GM19025 (cell line): ENCODE results near the gene ZKSCAN8.
A peak's percentile ranks its signal among the peaks of the same experiment; 100 is the strongest.
"Not testable (repeated sequence)": the region's sequence is repeated elsewhere in the genome, so short reads cannot be mapped to it uniquely, and the experiment has no call there.

Source experiments
- ATAC-seq: cut with Tn5 transposase; IDR thresholded peaks from one replicate; pipeline ENCODE4 v1.9.1; 2021; ENCODE audit warnings: mild to moderate bottlenecking, low read depth, moderate library complexity; ENCODE audit not compliant: unreplicated experiment

The ZKSCAN8 gene

DNA sequence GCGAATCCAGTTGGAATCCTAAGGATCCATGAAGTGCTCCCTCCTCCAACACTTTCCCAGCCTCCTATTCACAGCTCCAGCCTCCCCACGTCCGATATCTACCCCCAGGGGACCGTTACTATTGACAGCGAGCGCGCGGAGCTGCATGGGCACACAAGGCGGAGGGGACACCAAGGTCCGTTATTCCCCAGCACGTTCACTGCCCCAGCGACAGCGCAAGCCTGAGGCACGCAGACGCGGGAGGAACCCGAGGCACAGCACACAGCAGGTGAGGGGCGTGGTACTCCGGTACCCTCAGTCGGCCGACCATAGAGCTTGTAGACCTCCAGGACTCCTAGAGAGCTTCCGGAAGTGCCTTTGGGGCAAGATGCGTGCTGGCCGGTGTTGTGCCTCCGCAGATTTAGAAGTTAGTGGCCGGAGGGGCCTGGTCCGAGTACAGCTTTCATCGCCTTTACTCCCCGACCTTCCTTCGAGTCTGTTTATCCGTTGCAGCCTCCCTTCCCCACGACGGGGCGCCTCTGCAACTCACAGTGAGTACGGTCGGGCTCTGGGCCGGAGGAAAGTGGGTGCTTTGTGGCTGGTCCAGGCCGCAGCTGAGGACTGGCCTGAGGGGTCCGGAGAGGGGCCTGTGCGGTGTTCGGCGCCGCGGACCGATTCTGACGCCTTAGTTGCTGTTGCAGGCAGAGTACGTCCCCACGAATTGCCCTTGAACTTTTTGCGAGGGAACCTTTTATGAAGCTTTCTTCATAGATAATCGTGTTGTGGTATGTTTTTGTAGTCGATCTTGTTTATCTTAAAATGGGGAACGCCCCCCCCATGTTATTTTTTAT lies at the start of gene ZKSCAN8:
Gene ZKSCAN8 (plus strand): TSS at position 384 of the 830 bp plus-strand sequence. CDS start 6,525 bp downstream, outside the sequence.
- peak; percentile 71 for ATAC-seq

GRCh38 chr6:28102222-28102621 lies 39.5 kb upstream of the ZKSCAN8 start:
- ATAC-seq = not testable (repeated sequence)

- not testable (repeated sequence) for ATAC-seq
Observed at GRCh38 chr6:28102699-28103098, 39.0 kb upstream of the ZKSCAN8 start.

DNA sequence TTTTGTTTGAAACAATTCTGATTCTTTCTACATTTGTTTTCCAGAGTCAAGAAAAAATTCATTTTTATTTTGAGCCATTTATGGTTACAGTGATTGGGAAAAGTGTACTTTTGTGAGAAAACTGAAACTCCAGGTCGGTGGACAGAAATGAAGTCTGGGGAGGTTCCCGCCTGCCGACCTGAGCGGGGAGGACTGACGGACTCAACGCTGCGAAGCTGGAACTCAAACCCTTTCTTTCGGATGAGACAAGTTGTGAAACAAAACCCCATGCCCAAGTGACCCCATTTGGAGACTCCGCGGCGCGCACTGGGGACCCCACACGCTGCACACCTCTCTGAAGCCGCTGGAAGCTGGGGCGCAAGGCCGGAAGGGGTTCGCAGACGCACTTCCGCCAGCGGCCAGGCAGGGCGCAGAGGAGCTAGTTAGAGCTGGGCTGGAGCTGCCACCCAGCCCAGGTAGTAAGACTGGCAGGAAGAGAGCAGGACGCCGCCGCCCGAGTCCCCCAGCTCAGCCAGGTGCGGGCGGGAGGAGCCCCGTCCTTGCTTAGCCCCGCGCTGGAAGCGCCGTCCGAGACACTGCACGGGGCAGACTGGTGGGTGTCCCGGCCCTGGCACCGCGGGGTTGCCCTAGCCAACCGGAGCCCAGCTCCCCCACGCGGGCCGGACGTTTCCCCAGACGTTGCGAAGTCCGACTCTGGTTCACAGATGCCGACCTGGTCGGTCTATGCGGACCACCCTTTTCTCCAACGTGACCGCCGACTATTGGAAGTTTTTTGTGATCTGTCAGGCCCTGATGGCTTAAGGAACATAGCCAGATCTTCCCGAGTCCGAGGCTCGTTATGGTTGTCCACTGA lies 37.1 kb upstream of the ZKSCAN8 start:
- ATAC-seq = peak; percentile 100

- ATAC-seq = no peak
Observed at GRCh38 chr6:28105245-28105639, 36.4 kb upstream of the ZKSCAN8 start.

DNA sequence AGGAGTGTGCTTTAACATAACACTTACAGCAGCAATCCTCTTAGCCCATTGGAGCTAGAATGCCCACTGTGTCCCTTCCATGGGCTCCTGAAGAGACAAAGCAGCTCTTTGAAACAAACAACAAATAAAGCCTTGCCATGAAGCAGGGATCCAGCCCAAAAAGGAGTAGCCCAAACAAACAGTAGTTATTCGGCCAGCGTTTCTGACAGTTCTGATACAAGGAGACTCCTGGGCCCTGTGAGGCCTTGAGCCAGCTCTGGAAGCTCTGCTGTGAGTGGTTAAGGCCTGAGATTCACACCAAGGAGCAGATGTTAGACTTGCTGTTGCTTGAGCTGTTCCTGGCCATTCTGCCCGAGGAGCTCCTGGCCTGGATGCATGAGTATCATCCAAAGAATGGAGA lies 34.2 kb upstream of the ZKSCAN8 start:
- ATAC-seq = no peak

DNA sequence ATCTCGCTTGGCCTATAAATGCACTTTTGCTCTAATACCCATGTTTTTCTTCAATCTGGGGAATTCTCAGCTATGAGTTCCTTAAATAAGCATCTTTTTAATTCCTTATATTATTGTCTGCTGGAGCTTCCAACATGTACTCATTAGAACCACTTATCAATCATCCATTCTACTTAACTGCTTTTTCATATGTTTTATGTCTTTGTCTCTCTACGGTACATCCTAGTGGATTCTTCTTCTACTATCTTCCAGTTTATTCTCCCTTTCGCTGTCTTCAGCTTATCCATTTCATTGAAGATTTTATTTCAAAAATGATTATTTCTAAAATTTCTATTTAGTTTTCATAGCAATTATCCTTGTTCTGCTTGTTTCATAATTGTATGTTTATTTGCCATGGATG lies 29.7 kb upstream of the ZKSCAN8 start:
- no peak for ATAC-seq

- ATAC-seq = no peak
Observed at GRCh38 chr6:28115799-28116198, 25.9 kb upstream of the ZKSCAN8 start.

- no peak for ATAC-seq
Observed at GRCh38 chr6:28117386-28118050, 24.2 kb upstream of the ZKSCAN8 start.

GRCh38 chr6:28118217-28118616 lies 23.5 kb upstream of the ZKSCAN8 start:
- no peak for ATAC-seq

- no peak for ATAC-seq
Observed at GRCh38 chr6:28121876-28122275, 19.8 kb upstream of the ZKSCAN8 start.

GRCh38 chr6:28122283-28122682 lies 19.4 kb upstream of the ZKSCAN8 start:
- not testable (repeated sequence) for ATAC-seq

GRCh38 chr6:28124350-28124970 lies 17.2 kb upstream of the ZKSCAN8 start, which contains the start of gene ZSCAN16:
ZSCAN16 (plus strand) TSS chr6:28124609; CDS start chr6:28125444, 835 bp downstream.
- ATAC-seq = peak; percentile 99

DNA sequence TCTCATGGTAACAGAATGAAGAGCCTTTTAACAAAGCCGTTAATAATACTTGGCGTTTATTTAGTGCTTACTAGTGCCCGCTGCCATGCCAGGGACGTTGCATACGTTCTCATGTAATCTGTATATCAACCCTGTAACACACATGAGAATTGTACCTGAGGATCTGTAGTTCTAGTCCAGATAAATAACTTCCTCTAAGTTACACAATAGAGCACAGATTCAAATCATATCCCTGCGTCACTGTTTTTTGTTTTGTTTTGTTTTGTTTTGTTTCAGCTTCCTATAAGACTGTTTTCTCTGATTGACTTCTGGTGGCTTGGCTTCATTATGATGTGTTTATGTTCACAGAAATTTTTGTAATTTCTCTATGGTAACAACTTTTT lies 16.7 kb upstream of the ZKSCAN8 start:
- ATAC-seq = no peak

- no peak for ATAC-seq
Observed at GRCh38 chr6:28125401-28125800, 16.3 kb upstream of the ZKSCAN8 start.

DNA sequence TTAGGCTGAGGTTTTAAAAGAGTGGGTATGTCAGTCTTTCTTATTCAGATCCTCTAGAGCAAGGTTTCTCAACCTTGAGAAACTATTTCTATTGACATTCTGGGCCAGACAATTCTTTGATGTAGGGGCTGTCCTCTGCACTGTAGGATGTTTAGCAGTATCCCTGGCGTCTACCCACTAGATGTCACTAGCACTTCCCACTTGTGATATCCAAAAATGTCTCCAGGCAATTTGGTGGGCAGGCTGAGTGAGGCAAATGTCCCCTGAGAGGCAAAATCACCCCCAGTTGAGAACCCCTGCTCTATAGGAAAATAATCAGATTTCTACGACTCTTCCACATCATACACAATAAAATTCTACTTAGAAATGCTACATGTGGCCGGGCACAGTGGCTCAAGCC lies 7.7 kb upstream of the ZKSCAN8 start:
- ATAC-seq = no peak

GRCh38 chr6:28134716-28135115 lies 7.0 kb upstream of the ZKSCAN8 start:
- no peak for ATAC-seq

GRCh38 chr6:28135393-28135792 lies 6.3 kb upstream of the ZKSCAN8 start:
- no peak for ATAC-seq

DNA sequence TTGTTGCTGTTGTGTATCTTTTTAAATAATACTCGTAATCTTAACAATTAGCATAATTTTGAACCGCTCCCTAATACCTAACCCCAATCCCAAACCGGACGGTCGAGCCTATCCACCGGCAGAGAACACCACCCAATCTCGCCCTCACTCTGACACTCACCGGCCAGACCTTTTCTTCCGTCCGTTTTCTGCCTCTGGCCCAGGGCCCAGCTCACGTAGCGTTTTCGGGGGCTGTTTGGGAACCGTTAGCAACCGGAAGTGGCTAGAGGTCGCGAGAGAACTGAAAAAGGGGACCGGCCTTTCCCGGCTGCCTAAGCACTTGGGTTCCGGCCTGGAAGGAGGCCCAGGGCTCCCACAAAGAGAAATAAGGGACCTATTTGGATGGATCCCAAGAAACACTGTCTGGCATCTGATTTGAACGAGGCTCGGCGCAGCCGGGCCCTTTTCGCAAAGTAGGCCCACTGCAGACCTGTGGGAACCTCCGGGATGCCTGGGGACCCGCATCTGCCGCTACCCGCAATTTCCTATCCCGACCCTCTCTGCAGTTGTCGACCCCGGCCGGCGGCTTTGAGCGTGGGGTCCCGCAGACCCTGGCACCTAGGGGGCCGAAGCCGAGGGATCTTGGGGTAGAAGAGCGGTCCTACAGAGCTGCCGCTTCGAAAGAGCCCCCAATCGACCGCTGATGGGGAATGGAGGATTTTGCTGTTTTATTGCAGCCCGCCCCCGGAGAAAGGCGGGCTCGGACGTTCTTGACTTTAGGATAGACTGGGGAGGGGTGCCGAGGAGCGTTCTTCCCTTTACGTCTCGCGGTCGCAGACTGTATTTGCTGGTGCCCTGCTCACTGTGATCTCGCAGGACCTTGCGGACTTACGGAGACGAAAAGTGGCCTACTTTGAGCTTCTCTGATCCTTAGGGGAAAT lies 4.8 kb upstream of the ZKSCAN8 start:
- peak; percentile 42 for ATAC-seq
